ENCODE results near the gene ENAM.

The ENAM gene

GRCh38 chr4:70628444-70628843 is at the start of gene ENAM:
Gene ENAM (plus strand): TSS chr4:70628744. CDS start chr4:70629501, 757 bp downstream.
- no peak for DNase-seq

GRCh38 chr4:70581980-70582379 is 46.6 kb upstream of the ENAM start:
- DNase-seq, result no peak

- no peak for DNase-seq
Measured at GRCh38 chr4:70583952-70584834, 44.4 kb upstream of the ENAM start.

- DNase-seq, result no peak
Measured at GRCh38 chr4:70586841-70587240, 41.7 kb upstream of the ENAM start.

GRCh38 chr4:70589785-70590184 is 38.8 kb upstream of the ENAM start:
- no peak for DNase-seq

- no peak for DNase-seq
Measured at GRCh38 chr4:70591955-70592582, 36.5 kb upstream of the ENAM start, which contains the start of gene AMBN. Gene AMBN (plus strand): TSS chr4:70592256. CDS start chr4:70592359, 103 bp downstream.

- DNase-seq, result no peak
Measured at GRCh38 chr4:70594196-70594595, 34.3 kb upstream of the ENAM start.

GRCh38 chr4:70600305-70600704 is 28.2 kb upstream of the ENAM start:
- DNase-seq, result no peak

GRCh38 chr4:70600977-70601376 is 27.6 kb upstream of the ENAM start:
- no peak for DNase-seq

GRCh38 chr4:70601422-70602039 is 27.0 kb upstream of the ENAM start:
- peak in 24 of 51 donors; percentile 0 to 34 (median 5) for DNase-seq

- DNase-seq, result no peak
Measured at GRCh38 chr4:70603856-70604255, 24.7 kb upstream of the ENAM start.

GRCh38 chr4:70606459-70606858 is 22.1 kb upstream of the ENAM start:
- no peak for DNase-seq

- DNase-seq, result no peak
Measured at GRCh38 chr4:70607334-70607853, 21.1 kb upstream of the ENAM start.

- no peak for DNase-seq
Measured at GRCh38 chr4:70608324-70608723, 20.2 kb upstream of the ENAM start.

GRCh38 chr4:70613306-70614183 is 15.0 kb upstream of the ENAM start:
- DNase-seq, result no peak

- DNase-seq, result no peak
Measured at GRCh38 chr4:70614184-70614555, 14.4 kb upstream of the ENAM start.

GRCh38 chr4:70619288-70619687 is 9.3 kb upstream of the ENAM start:
- no peak for DNase-seq

GRCh38 chr4:70619778-70620177 is 8.8 kb upstream of the ENAM start:
- no peak for DNase-seq

GRCh38 chr4:70623323-70623722 is 5.2 kb upstream of the ENAM start:
- DNase-seq, result no peak

GRCh38 chr4:70624226-70624793 is 4.2 kb upstream of the ENAM start:
- no peak for DNase-seq

GRCh38 chr4:70627620-70628019 is 924 bp upstream of the ENAM start:
- no peak for DNase-seq
